HL-60/S4 (cell line): ENCODE results near the gene TSPAN9.
"Not testable (repeated sequence)": the region's sequence is repeated elsewhere in the genome, so short reads cannot be mapped to it uniquely, and the experiment has no call there.

Source experiments
- in situ Hi-C: fragments of 300-500 bp; cut with MboI; formaldehyde crosslinking; loops from 2 replicates; pipeline ENCODE4 v1.14.3; 2022; ENCODE audit warnings: low sequenced_read_pairs

The TSPAN9 gene

GRCh38 chr12:3043406-3043805, 33.8 kb upstream of the TSPAN9 start:
- in situ Hi-C loops: no loop called here

DNA sequence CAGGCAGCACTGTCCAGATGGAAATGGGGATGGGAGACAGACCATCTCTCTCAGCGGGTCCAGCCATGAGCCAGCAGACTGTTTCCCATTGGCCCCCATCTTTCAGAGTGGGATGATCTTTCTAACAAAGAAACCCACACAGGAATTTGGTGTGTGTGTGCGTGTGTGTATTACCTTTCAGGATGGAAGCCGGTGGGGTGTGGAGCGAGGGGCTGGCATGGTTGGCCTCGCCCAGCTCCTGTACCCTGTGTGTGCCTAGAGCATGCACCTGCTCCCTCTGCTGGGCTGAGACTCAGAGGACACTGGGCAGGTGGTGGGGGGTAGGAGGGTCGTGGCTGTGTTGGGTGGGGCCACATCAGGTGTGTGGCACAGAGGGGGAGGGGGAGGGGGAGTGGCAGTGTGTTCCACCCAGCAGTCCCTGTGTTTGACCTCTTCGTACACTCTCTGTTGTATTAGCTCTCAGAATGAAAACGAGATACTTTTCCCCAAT, 33.0 kb upstream of the TSPAN9 start:
- in situ Hi-C loops: no loop called here

- in situ Hi-C loops: no loop called here
Observed at GRCh38 chr12:3045494-3045893, 31.7 kb upstream of the TSPAN9 start.

DNA sequence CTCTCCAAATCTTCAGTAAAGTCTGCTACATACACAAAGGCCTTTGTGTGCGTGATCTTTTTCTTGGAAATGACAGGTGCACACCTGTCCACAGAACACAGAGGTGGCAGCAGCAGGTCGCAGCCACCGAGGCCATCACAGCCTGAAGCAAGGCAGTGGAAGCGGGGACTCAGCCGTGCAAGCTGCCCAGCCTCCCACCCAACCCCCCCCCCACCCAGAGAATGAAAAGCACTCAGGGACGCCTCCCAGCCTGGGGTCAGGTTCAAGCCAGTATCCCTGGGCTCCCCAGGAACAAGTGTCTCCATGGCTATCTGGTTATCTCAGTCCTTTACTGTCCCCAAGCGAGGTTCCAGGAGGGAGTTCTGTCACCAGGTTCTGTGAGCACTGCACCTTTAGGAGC, 31.2 kb upstream of the TSPAN9 start:
- in situ Hi-C loops: no loop called here

DNA sequence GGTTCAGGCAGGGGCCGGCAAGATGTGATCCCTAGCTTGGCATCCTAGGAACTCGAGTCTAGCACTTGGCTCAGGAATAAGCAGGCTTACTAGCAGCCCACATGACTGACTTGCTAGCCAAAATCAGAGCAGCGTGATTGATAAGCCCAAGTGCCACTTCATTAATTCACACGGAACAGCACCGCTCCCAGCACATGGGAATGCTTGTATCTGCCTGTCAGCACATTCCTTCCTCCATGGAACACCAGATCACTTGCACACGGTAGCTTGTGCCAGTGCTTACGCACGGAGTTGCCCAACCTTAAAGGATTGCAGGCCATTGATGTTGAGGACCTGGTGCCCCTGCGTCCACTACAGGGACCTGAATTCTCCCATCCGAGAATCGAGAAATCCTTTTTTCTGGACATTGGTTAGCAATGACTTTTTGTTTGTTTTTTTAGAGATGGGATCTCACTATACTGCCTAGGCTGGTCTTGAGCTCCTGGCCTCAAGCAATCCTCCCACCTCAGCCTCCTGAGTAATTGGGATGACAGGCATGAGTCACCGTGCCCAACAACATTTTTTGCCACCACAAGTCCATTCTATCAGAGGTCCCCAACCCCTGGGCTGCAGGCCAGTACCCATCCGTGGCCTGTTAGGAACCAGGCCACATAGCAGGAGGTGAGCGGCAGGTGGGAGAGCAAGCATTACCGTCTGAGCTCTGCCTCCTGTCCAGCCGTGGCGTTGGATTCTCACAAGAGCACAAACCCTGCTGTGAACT, 30.6 kb upstream of the TSPAN9 start:
- in situ Hi-C loops: no loop called here

GRCh38 chr12:3047961-3048360, 29.2 kb upstream of the TSPAN9 start:
- in situ Hi-C loops: no loop called here

DNA sequence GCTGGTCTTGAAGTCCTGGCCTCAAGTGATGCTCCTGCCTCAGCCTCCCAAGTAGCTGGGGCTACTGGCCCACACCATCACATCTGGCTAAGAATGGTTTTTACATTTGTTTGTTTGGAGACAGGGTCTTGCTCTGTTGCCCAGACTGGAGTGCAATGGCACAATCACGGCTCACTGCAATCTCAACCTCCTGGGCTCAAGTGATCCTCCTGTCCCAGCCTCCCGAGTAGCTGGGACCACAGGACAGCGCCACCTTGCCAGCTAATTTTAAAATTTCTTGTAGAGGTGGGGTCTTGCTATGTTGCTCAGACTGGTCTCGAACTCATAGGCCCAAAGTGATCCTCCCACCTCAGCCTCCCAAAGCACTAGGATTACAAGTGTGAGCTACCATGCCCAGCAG, 28.6 kb upstream of the TSPAN9 start:
- in situ Hi-C loops: no loop called here

GRCh38 chr12:3049176-3049575, 28.0 kb upstream of the TSPAN9 start:
- in situ Hi-C loops: no loop called here

DNA sequence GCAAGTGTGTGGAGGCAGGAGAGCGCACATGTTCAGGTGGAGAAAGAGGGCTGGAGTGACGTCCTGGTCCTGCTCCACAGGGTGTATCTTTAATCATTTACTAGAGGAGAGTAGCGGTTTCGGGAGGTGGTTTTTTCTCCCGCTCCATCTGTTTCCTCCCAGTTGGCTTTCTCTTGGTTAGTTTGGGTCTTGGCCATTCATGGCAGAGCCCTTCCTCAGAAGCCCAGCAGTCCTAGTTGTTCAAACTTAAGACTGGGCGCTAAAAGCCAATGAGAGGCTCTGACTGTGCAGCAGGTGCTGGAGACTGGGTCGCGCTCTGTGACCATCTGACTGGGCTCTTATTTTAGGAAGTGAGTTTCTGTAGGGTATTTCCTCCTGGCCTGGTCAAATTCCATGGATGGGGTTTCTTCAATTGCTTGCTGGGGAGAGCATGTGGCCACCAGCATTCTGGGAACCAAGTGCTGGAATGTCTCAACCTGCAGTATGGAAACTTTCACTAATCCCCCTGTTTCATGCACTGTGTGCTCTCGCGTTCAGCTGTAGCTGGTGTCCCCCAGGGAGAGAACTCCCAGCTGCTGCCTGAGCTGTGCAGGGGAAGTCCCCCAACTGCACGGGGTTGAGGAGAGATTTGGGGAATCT, 27.4 kb upstream of the TSPAN9 start:
- in situ Hi-C loops: no loop called here

DNA sequence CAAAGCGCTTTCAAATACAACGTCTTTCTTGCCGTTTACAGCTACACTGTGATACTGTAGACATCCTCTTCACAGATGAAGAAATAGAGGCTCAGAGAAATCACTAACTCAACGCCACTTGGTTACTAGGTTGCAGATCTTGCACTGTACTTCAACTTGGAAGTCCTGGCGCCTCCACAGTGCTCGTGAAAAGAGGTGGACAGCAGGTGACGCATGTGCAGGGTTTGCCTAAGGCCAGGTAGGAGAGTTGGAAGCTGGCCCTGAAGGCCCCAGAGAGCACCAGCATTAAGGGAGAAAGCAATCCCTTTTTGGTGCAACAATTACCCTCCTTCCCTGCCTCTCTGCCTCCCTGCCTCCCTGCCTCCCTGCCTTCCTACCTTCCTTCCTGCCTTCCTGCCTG, 22.8 kb upstream of the TSPAN9 start:
- in situ Hi-C loops: no loop called here

- in situ Hi-C loops: no loop called here
Observed at GRCh38 chr12:3055026-3055703, 22.0 kb upstream of the TSPAN9 start.

DNA sequence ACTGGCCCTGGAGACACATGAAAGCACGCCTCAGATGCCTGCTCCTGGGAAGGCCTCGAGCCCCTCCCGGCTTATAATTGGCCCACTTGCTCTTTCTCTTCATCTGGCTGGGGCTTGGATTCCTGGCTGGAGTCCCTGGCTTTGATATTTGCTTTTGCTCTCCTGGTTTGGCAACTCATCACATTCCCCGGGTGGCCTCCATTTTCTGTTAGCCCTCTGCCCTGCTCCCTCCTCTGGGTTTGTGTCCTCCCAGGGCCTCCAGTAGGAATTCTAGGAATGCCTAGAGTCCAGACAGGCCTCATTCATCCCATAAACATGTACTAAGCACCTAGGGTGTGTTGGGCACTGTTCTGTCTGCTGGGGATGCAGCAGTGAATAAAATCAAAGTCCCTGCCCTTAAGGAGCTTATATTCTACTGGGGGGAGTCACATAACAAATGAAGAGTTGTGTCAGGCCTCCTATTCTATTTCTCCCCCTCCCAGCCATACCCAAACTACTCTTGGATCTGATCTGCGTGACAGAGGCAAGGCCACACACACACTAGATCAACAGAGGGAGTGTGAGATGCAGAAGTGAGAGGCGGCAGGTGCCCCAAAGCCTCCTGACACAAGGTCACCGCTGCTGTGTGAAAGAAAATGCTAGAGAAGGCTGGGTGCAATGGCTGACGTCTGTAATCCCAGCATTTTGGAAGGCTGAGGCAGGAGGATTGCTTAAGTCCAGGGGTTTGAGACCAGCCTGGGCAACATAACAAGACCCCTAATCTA, 21.3 kb upstream of the TSPAN9 start:
- in situ Hi-C loops: no loop called here

GRCh38 chr12:3061059-3061458, 16.1 kb upstream of the TSPAN9 start:
- in situ Hi-C loops: no loop called here

DNA sequence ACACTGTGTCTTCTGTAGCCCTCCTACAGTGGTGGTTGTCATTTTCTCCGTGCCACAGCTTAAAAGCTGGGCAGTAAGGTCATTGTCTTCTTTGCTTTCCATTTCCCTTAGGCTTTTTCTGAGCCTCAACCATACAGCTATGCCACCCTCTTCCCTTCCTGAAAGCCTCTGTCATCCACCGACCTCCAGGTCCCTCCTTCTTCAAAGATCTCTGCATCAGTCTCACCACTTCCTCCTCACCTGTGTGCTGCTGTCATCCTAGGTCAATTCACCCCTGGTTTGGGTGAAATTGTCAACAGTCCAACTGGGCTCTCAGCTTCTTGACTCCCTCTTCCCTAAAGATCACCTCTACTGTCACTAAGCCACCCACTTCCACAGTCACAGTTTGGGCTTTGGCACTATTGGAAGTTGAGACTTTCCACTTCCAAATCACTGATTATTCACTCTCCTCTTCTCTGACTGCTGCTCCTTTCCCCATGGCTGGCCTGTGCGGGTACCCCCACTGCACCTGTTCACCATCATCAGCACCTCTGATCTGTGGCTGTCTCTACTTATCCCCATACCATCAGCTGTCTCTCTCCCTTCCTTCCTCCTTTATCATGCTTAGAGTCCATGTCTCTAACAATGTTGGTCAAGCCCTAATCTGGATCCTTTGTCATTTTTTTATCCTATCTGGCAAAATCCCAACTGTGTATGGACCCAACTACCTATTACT, 15.5 kb upstream of the TSPAN9 start:
- in situ Hi-C loops: no loop called here

DNA sequence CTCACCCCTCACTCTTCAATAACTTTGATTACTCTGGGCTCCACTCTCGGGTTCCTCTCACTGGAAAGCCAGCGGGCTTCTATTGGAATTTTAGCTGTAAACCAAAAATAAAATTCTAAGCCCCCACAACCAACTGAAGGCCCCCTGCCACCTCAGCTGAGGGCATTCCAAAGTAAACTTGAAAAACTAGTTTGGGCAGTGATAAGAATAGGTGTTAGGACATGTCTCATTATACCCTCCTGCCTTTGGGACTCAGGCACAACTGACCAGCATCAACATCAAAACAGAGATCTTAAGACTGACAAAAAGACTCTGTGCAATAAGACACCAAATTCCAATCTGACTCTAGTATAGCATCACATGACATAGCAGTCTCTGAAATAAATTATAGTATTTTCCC, 11.9 kb upstream of the TSPAN9 start:
- in situ Hi-C loops: no loop called here

DNA sequence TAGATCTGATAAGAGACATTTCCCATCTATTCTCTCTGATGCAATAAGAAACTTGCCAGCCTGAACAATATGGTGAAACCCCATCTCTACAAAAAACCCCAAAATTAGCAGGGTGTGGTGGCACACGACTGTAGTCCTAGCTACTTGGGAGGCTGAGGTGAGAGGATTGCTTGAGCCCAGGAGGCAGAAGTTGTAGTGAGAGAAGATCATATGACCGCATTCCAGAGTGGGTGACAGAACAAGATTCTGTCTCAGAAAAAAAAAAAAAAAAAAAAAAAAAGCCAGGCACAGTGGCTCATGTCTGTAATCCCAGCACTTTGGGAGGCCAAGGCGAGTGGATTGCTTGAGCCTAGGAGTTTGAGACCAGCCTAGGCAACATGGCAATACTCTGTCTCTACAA, 11.3 kb upstream of the TSPAN9 start:
- in situ Hi-C loops: not testable (repeated sequence)

DNA sequence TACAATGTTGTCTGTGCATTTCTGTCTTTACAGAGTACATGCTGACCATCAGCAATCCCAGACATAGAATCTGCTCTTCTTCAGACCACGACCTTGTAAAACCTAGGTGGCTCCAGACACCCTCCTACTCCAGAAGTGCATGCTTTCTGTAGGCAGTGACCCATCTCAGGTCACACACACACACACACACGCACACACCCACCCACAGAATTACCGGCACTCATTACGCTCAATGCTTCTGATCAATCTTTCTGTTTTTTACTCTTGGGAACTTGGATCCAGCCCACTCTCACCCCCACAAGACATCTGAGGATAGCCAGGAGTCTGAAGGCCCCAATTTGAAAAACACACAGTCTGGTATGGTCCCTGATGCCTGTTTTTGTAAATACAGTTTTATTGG, 7.5 kb upstream of the TSPAN9 start:
- in situ Hi-C loops: no loop called here

DNA sequence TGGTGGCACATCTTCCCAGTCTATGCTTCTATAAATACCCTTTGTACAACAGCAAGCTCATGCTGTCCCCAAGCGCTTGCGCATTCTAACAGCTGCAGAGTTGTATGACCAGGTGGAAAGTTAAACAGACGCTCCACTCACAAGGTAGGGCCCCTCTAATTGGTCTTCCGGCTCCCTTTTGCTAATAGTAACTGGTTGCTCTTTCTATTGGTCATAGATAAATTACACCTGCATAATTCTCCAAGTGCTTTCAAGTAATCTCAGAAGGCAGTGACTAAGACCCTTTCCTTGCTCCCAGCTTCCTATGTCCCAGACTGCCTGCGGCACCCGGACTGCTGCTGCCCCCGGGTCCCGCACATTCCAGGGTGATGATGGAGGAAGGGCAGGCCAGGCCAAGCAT, 6.1 kb upstream of the TSPAN9 start:
- in situ Hi-C loops: no loop called here

DNA sequence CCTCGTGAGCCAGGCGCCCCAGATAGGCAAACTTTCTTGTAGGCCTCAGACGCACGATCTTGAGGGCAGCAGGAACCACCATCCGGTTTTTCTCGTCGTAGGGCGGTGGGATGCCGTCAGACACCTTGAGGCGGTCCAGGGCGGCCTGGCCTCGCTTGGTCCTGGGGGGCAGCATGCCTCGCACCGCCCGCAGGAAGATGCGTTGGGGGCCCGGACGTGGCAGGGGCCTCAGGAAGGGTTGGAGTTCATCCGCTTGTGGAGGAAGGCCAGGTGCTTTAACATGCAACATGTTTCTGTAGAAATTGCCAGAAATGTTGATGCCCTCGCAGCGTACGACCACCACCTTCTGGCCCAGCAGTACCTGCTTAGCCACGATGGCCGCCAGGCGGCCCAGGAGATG, 5.5 kb upstream of the TSPAN9 start:
- in situ Hi-C loops: no loop called here

DNA sequence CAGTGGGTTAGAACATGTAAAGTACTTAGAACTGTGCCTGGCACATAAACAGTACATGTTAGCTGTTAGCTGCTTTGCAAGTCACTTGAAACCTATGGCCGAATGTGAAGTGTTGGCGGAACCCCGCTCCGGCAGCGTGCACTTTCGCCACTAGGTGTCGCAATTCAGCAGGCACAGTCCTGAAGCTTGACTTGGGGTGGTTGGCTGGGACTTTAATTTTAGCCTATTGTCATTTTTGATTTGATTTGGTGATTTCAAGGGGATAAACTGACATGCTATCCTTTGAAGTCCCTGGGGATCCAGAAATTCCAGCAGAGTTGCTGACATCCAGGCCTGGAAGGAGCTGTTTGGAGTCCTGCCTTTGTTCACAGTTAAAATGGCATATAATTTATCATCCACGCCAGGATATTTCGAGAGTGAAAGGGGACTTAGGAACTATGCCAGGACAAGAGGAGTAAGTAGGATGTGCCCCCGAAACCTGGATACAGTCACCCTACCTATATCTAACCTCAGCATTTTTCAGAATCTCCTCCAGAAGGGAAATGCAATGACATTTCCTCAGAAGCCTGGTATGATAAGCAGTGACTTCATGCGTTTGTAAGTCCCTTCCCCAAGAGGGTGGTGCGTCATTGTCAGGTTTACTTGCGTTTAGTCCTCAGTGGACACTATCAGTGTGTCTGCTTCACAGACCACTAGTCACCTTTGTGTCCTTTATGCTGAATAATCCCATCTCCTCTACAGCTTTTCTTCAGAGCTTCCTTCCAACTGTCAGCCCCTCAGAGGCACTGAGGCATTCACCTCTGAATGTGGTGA, 3.5 kb upstream of the TSPAN9 start:
- in situ Hi-C loops: no loop called here
